Astrocyte (in vitro differentiated cells and primary cell): ENCODE measurements around the gene EEA1.

ENCODE experiments used
- EZH2 ChIP-seq: IDR thresholded peaks from 2 replicates; pipeline ENCODE4 v1.6.1; 2012; ENCODE audit warnings: mild to moderate bottlenecking, low read length, inconsistent platforms; ENCODE audit not compliant: insufficient read depth
- TF ChIP-seq, protein P1 (sequence below): IDR thresholded peaks from 2 replicates; pipeline ENCODE4 v1.5.1; 2011; ENCODE audit warnings: low read depth, mild to moderate bottlenecking, inconsistent platforms, low read length, moderate library complexity; ENCODE audit not compliant: insufficient read depth

DNA sequence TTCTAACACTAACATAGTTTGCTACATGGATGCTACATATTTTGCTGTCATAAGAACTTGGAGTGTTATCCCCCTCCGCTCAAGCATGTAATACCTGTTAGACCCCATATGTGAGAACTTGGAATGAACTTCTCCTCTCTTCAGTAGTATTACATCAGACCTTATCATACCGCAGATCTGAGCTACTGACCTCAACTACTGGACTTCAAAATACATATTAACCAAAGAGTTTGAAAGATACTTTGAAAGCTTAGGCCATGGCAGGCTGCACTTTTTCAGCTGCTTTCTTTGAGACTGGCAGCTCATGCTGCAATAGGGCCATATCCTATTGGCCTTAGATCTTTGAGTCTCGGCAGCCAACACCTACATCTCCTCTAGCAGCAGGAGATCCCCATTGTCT is 74.8 kb downstream of the EEA1 start:
- TF ChIP-seq, protein P1, sequence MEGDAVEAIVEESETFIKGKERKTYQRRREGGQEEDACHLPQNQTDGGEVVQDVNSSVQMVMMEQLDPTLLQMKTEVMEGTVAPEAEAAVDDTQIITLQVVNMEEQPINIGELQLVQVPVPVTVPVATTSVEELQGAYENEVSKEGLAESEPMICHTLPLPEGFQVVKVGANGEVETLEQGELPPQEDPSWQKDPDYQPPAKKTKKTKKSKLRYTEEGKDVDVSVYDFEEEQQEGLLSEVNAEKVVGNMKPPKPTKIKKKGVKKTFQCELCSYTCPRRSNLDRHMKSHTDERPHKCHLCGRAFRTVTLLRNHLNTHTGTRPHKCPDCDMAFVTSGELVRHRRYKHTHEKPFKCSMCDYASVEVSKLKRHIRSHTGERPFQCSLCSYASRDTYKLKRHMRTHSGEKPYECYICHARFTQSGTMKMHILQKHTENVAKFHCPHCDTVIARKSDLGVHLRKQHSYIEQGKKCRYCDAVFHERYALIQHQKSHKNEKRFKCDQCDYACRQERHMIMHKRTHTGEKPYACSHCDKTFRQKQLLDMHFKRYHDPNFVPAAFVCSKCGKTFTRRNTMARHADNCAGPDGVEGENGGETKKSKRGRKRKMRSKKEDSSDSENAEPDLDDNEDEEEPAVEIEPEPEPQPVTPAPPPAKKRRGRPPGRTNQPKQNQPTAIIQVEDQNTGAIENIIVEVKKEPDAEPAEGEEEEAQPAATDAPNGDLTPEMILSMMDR: no peak
- TF ChIP-seq EZH2: no peak
